DOHH2 (cell line): ENCODE measurements around the gene DCAF4L1.

Experiments
- H3F3A ChIP-seq: fragments of 200-600 bp; sonication (generic), shearing (Covaris generic); 2 replicates; pipeline ENCODE4 v1.6.0; 2016; ENCODE audit warnings: antibody characterized with exemption, mild to moderate bottlenecking; ENCODE audit not compliant: control insufficient read depth, insufficient read depth
- H3K27ac ChIP-seq: fragments of 200-600 bp; sonication (generic); 2 replicates; pipeline ENCODE4 v1.5.1; 2014; ENCODE audit warnings: low read depth, mild to moderate bottlenecking, low read length, moderate library complexity
- H3K27me3 ChIP-seq: fragments of 200-600 bp; sonication (generic); 2 replicates; pipeline ENCODE4 v1.6.1; 2014; ENCODE audit warnings: mild to moderate bottlenecking, low read length, mixed read lengths; ENCODE audit not compliant: control insufficient read depth
- H3K36me3 ChIP-seq: fragments of 200-600 bp; sonication (generic); 2 replicates; pipeline ENCODE4 v1.6.1; 2014; ENCODE audit warnings: mild to moderate bottlenecking, low read length, moderate library complexity, mixed read lengths; ENCODE audit not compliant: control insufficient read depth
- H3K4me1 ChIP-seq: fragments of 200-600 bp; sonication (generic); 2 replicates; pipeline ENCODE4 v1.6.1; 2014; ENCODE audit warnings: mild to moderate bottlenecking, low read length, mixed read lengths; ENCODE audit not compliant: control insufficient read depth
- H3K4me2 ChIP-seq: fragments of 200-600 bp; sonication (generic); 2 replicates; pipeline ENCODE4 v1.6.0; 2014; ENCODE audit warnings: mild to moderate bottlenecking, low read length, moderate library complexity
- H3K4me3 ChIP-seq: fragments of 200-600 bp; sonication (generic); 2 replicates; pipeline ENCODE4 v1.5.1; 2014; ENCODE audit warnings: mild to moderate bottlenecking, low read length, mixed read lengths
- H3K79me2 ChIP-seq: fragments of 200-600 bp; sonication (generic); 2 replicates; pipeline ENCODE4 v1.6.1; 2014; ENCODE audit warnings: mild to moderate bottlenecking, low read length, mixed read lengths; ENCODE audit not compliant: control insufficient read depth
- H3K9me2 ChIP-seq: fragments of 200-600 bp; sonication (generic); replicated peaks from 2 replicates; pipeline ENCODE4 v1.6.1; 2014; ENCODE audit warnings: mild to moderate bottlenecking, low read length, mixed read lengths; ENCODE audit not compliant: control insufficient read depth
- H3K9me3 ChIP-seq: fragments of 200-600 bp; sonication (generic); 2 replicates; pipeline ENCODE4 v1.6.1; 2014; ENCODE audit warnings: antibody characterized with exemption, low read length, mixed read lengths; ENCODE audit not compliant: control insufficient read depth, insufficient read depth
- H4K20me1 ChIP-seq: fragments of 200-600 bp; sonication (generic); 2 replicates; pipeline ENCODE4 v1.6.0; 2014; ENCODE audit warnings: low read depth, mild to moderate bottlenecking, antibody characterized with exemption, low read length, moderate library complexity; ENCODE audit not compliant: control insufficient read depth, insufficient read depth
- CTCF ChIP-seq: fragments of 200-600 bp; sonication (generic); IDR thresholded peaks from one replicate; pipeline ENCODE4 v1.5.1; 2014; ENCODE audit warnings: antibody characterized with exemption, mild to moderate bottlenecking, low read depth, low read length; ENCODE audit not compliant: poor library complexity, severe bottlenecking
- EZH2phosphoT487 ChIP-seq: fragments of 200-600 bp; sonication (generic); IDR thresholded peaks from 2 replicates; pipeline ENCODE4 v1.6.1; 2017; ENCODE audit warnings: borderline replicate concordance, mild to moderate bottlenecking, antibody characterized with exemption, low read length, moderate library complexity, mixed read lengths

DCAF4L1 gene

GRCh38 chr4:41934901-41935651, 46.5 kb upstream of the DCAF4L1 start, which contains the start of gene TMEM33:
Gene TMEM33, plus strand, starts transcription at chr4:41935429. Its CDS starts 56 bp downstream, at chr4:41935485.
- Histone ChIP-seq H3K9me3 (peaks cover 8% of the 10 kb centered on the region), H3K4me3 (peak within 1 kb of the TSS; percentile 98), H3K36me3 (peaks cover 48% of the 10 kb centered on the region), H3K4me2 (peak within 1 kb of the TSS; percentile 96), H3F3A (no peaks in the 10 kb centered on the region), H4K20me1 (peaks cover 13% of the 10 kb centered on the region), H3K79me2 (peaks cover 55% of the 10 kb centered on the region), H3K4me1 (peaks cover 33% of the 10 kb centered on the region), H3K27me3 (no peaks in the 10 kb centered on the region), H3K27ac (peak within 1 kb of the TSS; percentile 54), H3K9me2 (no peaks in the 10 kb centered on the region)
- no peak for TF ChIP-seq CTCF
- TF ChIP-seq EZH2phosphoT487: no peak

GRCh38 chr4:41935652-41936021, 45.9 kb upstream of the DCAF4L1 start:
- H3K4me1 ChIP-seq: peaks cover 33% of the 10 kb centered on the region
- H3K27me3 ChIP-seq: no peaks in the 10 kb centered on the region
- no peaks in the 10 kb centered on the region for H3F3A ChIP-seq
- peak overlapping the region; percentile 54 for H3K27ac ChIP-seq
- peaks cover 13% of the 10 kb centered on the region for H4K20me1 ChIP-seq
- TF ChIP-seq EZH2phosphoT487 (no peak), CTCF (no peak)
- peak overlapping the region; percentile 96 for H3K4me2 ChIP-seq
- H3K36me3 ChIP-seq: peaks cover 52% of the 10 kb centered on the region
- peaks cover 59% of the 10 kb centered on the region for H3K79me2 ChIP-seq
- peak overlapping the region; percentile 98 for H3K4me3 ChIP-seq
- H3K9me2 ChIP-seq: no peaks in the 10 kb centered on the region
- peaks cover 8% of the 10 kb centered on the region for H3K9me3 ChIP-seq

GRCh38 chr4:41939016-41939626, 42.4 kb upstream of the DCAF4L1 start:
- H3K4me1 ChIP-seq: peaks cover 32% of the 10 kb centered on the region
- no peak overlapping the region for H3K4me3 ChIP-seq
- TF ChIP-seq EZH2phosphoT487 (no peak), CTCF (no peak)
- peaks cover 13% of the 10 kb centered on the region for H4K20me1 ChIP-seq
- H3F3A ChIP-seq: peaks cover 2% of the 10 kb centered on the region; the same call in 1 of the 2 replicates
- no peak overlapping the region for H3K27ac ChIP-seq
- peaks cover 3% of the 10 kb centered on the region; the same call in 1 of the 2 replicates for H3K9me3 ChIP-seq
- H3K27me3 ChIP-seq: no peaks in the 10 kb centered on the region
- H3K36me3 ChIP-seq: peaks cover 79% of the 10 kb centered on the region
- no peaks in the 10 kb centered on the region for H3K9me2 ChIP-seq
- peaks cover 81% of the 10 kb centered on the region for H3K79me2 ChIP-seq
- H3K4me2 ChIP-seq: no peak overlapping the region
